Endothelial cell of umbilical vein (primary cell): ENCODE results near the gene NRF1. TPM values are rescaled to one million over a fixed set of nuclear protein-coding genes. Genes with fewer than 3 reads are reported as not detected.

Source experiments
- BruUV-seq: library from RNA; stranded (reverse); fragments of 400-500 nt; replicated peaks from 2 replicates; lab custom pipeline; 2021; lab: Mats Ljungman, UMichigan
- CTCF ChIA-PET: fragments of 300-600, 350-600 bp; sonication (Branson Sonifier 250); formaldehyde crosslinking; loops from one replicate; lab custom pipeline; 2021; ENCODE audit warnings: antibody characterized with exemption, inconsistent platforms; lab: Charles Lee
- POLR2A ChIA-PET: fragments of 300-600, 350-600 bp; sonication (Branson Sonifier 250); formaldehyde crosslinking; loops from one replicate; lab custom pipeline; 2021; ENCODE audit warnings: antibody characterized with exemption, inconsistent platforms; lab: Charles Lee
- DNase-seq: peaks from one replicate; pipeline ENCODE4 v3.0.0-alpha.2; 2011; ENCODE audit warnings: low read depth, low spot score
- FAIRE-seq: peaks from 2 replicates; lab custom pipeline; 2011; peaks lifted over from hg19 to GRCh38; lab: Jason Lieb, UNC
- H2AFZ ChIP-seq: 2 replicates; pipeline ENCODE4 v1.6.0; 2012; ENCODE audit warnings: low read depth, low read length, control low read depth, inconsistent platforms
- H3K27ac ChIP-seq: 2 replicates; pipeline ENCODE4 v1.5.1; 2011; ENCODE audit warnings: low read depth, mild to moderate bottlenecking, control low read depth, low read length, moderate library complexity; ENCODE audit not compliant: insufficient read depth
- H3K27me3 ChIP-seq, 2 experiments: 2 replicates each; pipeline versions ENCODE4 v1.6.0 to v1.6.1; 2011; ENCODE audit warnings: low read length in 2 of 2, mixed read lengths in 1 of 2; ENCODE audit not compliant: control insufficient read depth in 2 of 2, insufficient read depth in 2 of 2
- H3K36me3 ChIP-seq, 2 experiments: 2 replicates in 1 of 2; 3 replicates in 1 of 2; pipeline ENCODE4 v1.5.1; 2011; ENCODE audit warnings: low read length in 2 of 2, mild to moderate bottlenecking in 1 of 2, moderate library complexity in 1 of 2; ENCODE audit not compliant: control insufficient read depth in 2 of 2, insufficient read depth in 2 of 2; ENCODE audit errors: extremely low read depth in 1 of 2
- H3K4me1 ChIP-seq: 3 replicates; pipeline ENCODE4 v1.5.1; 2011; ENCODE audit warnings: mild to moderate bottlenecking, low read length; ENCODE audit not compliant: control insufficient read depth, insufficient read depth; ENCODE audit errors: extremely low read depth
- H3K4me2 ChIP-seq: 2 replicates; pipeline ENCODE4 v1.6.1; 2011; ENCODE audit warnings: low read length, control low read depth, mixed read lengths; ENCODE audit not compliant: insufficient read depth
- H3K4me3 ChIP-seq, 3 experiments: fragments of 200-600 bp in 1 of 3; sonication (generic), shearing (Covaris generic) in 1 of 3; replicated peaks in 1 of 3; 2 replicates each; pipeline ENCODE4 v1.5.1; 2011 to 2016; ENCODE audit warnings: control low read depth in 3 of 3, low read length in 3 of 3, mild to moderate bottlenecking in 2 of 3, inconsistent platforms in 1 of 3, low read depth in 1 of 3, moderate library complexity in 1 of 3; ENCODE audit not compliant: insufficient read depth in 1 of 3
- H3K79me2 ChIP-seq: 2 replicates; pipeline ENCODE4 v1.6.0; 2012; ENCODE audit warnings: low read length, inconsistent platforms; ENCODE audit not compliant: control insufficient read depth, insufficient read depth
- H3K9ac ChIP-seq: replicated peaks from 2 replicates; pipeline ENCODE3; 2011; ENCODE audit warnings: low read length, control low read depth; ENCODE audit not compliant: insufficient read depth; ENCODE audit errors: extremely low read depth
- H3K9me1 ChIP-seq: replicated peaks from 3 replicates; pipeline ENCODE4 v1.6.0; 2011; ENCODE audit warnings: mild to moderate bottlenecking, low read length; ENCODE audit not compliant: control insufficient read depth, insufficient read depth; ENCODE audit errors: extremely low read depth
- H3K9me3 ChIP-seq: replicated peaks from 2 replicates; pipeline ENCODE4 v1.5.1; 2012; ENCODE audit warnings: low read length, inconsistent platforms; ENCODE audit not compliant: control insufficient read depth, insufficient read depth
- H4K20me1 ChIP-seq: replicated peaks from 2 replicates; pipeline ENCODE3; 2011; ENCODE audit warnings: mild to moderate bottlenecking, low read length; ENCODE audit not compliant: control insufficient read depth, insufficient read depth; ENCODE audit errors: extremely low read depth
- EZH2 ChIP-seq: IDR thresholded peaks from 2 replicates; pipeline ENCODE4 v1.6.1; 2012; ENCODE audit warnings: borderline replicate concordance, low read depth, mild to moderate bottlenecking, moderate library complexity, low read length, inconsistent platforms; ENCODE audit not compliant: severe bottlenecking
- FOS ChIP-seq: IDR thresholded peaks from 2 replicates; pipeline ENCODE4 v1.6.1; 2011; ENCODE audit warnings: mild to moderate bottlenecking, low read length, moderate library complexity, borderline replicate concordance; ENCODE audit not compliant: insufficient read depth
- GATA2 ChIP-seq: IDR thresholded peaks from 2 replicates; pipeline ENCODE4 v1.7.0; 2011; ENCODE audit warnings: low read depth, mild to moderate bottlenecking, moderate library complexity, mixed read lengths, low read length; ENCODE audit not compliant: insufficient read length, insufficient read depth
- JUN ChIP-seq: IDR thresholded peaks from 2 replicates; pipeline ENCODE4 v1.6.1; 2011; ENCODE audit warnings: borderline replicate concordance, low read depth; ENCODE audit not compliant: insufficient read length, insufficient read depth
- MYC ChIP-seq: IDR thresholded peaks from one replicate; pipeline ENCODE4 v1.6.1; 2011; ENCODE audit warnings: mild to moderate bottlenecking, low read depth, low read length
- POLR2A ChIP-seq: IDR thresholded peaks from 2 replicates; pipeline ENCODE4 v1.6.1; 2012; ENCODE audit warnings: low read depth, mild to moderate bottlenecking, control low read depth, low read length
- POLR2AphosphoS5 ChIP-seq: IDR thresholded peaks from 2 replicates; pipeline ENCODE4 v1.6.1; 2012; ENCODE audit warnings: low read depth, mild to moderate bottlenecking, control low read depth, low read length, moderate library complexity; ENCODE audit not compliant: insufficient read depth
- dilution Hi-C: fragments of 300-500 bp; cut with MboI; formaldehyde crosslinking; loops from one replicate; pipeline ENCODE4 v1.15.0; 2019; ENCODE audit warnings: low sequenced_read_pairs; ENCODE audit not compliant: extremely low pct_ligation_motif_present
- intact Hi-C: fragments of 100-400 bp; cut with micrococcal nuclease; formaldehyde crosslinking; loops from one replicate; pipeline ENCODE4 v1.10.0; 2022
- polyA plus RNA-seq, 4 experiments: library from polyadenylated mRNA; depleted of rRNA in 3 of 4; stranded (reverse) in 3 of 4; unstranded in 1 of 4; fragments of >200 nt; gene quantifications; 2 replicates each; pipeline versions ENCODE4 v1.2.1 to v1.2.3, GENCODE V29; 2011 to 2012; ENCODE audit warnings: missing spikeins in 1 of 4
- total RNA-seq: library from RNA; stranded (reverse); gene quantifications from 2 replicates; pipeline ENCODE4 v1.2.3, GENCODE V29; 2021
- TF ChIP-seq, protein P1 (sequence below), 2 donors: IDR thresholded peaks; 1 replicate in 1 of 2; 2 replicates in 1 of 2; pipeline ENCODE4 v1.5.1; 2011; ENCODE audit warnings: low read length in 2 of 2, mild to moderate bottlenecking in 2 of 2, moderate library complexity in 2 of 2, control low read depth in 1 of 2, inconsistent platforms in 1 of 2, low read depth in 1 of 2; ENCODE audit not compliant: insufficient read depth in 1 of 2; ENCODE audit errors: extremely low read depth in 1 of 2
- TF ChIP-seq, protein P2 (sequence below): IDR thresholded peaks from 2 replicates; pipeline ENCODE4 v1.6.1; 2011; ENCODE audit not compliant: insufficient read depth, insufficient read length

NRF1 gene
- total and polyA plus RNA-seq, 2 donors (not counting 3 experiments of a cell fraction or from before 2014, with no cell fraction given): 14.6 to 20.3 TPM

DNA sequence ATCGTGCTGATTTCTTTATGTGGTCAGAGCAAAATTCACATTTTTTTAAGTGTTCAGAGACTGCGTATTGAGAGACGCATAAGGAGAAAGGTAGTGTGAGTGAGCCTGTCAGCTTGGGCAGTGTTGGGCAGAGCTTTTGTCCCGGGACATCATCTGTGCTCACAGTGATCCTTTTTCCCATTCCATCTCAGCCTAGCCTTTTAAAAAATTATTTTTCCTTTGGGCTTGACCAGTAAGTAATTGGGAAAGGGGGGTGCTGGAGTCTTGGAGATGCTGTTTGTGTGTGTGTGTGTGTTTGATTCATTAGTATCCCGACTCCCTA lies 1.5 kb downstream of the NRF1 start:
- Histone ChIP-seq H3K36me3 (no peaks in the 10 kb centered on the region), H3K27me3 (no peaks in the 10 kb centered on the region), H3K9me1 (no peaks in the 10 kb centered on the region), H3K27ac (no peak overlapping the region), H3K4me3 (peak overlapping the region in 1 of 3 experiments; percentile 84), H3K4me2 (peak overlapping the region; percentile 81), H3K9me3 (no peaks in the 10 kb centered on the region), H3K4me1 (peaks cover 13% of the 10 kb centered on the region), H3K9ac (peak overlapping the region; percentile 32), H2AFZ (no peak overlapping the region), H3K79me2 (peaks cover 72% of the 10 kb centered on the region), H4K20me1 (peaks cover 8% of the 10 kb centered on the region)
- TSS peak; percentile 43 for BruUV-seq
- TF ChIP-seq, protein P1, sequence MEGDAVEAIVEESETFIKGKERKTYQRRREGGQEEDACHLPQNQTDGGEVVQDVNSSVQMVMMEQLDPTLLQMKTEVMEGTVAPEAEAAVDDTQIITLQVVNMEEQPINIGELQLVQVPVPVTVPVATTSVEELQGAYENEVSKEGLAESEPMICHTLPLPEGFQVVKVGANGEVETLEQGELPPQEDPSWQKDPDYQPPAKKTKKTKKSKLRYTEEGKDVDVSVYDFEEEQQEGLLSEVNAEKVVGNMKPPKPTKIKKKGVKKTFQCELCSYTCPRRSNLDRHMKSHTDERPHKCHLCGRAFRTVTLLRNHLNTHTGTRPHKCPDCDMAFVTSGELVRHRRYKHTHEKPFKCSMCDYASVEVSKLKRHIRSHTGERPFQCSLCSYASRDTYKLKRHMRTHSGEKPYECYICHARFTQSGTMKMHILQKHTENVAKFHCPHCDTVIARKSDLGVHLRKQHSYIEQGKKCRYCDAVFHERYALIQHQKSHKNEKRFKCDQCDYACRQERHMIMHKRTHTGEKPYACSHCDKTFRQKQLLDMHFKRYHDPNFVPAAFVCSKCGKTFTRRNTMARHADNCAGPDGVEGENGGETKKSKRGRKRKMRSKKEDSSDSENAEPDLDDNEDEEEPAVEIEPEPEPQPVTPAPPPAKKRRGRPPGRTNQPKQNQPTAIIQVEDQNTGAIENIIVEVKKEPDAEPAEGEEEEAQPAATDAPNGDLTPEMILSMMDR (IDR thresholded peaks at IDR 0.05; ENCODE audit: extremely low read depth in 1 of 2, insufficient read depth in 1 of 2, low read depth in 1 of 2, low read length in 2 of 2): no peak
- no peak for TF ChIP-seq EZH2
- TF ChIP-seq POLR2AphosphoS5: no peak
- no peak for TF ChIP-seq GATA2
- TF ChIP-seq JUN: no peak
- TF ChIP-seq POLR2A: no peak
- TF ChIP-seq, protein P2, sequence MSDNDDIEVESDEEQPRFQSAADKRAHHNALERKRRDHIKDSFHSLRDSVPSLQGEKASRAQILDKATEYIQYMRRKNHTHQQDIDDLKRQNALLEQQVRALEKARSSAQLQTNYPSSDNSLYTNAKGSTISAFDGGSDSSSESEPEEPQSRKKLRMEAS: no peak
- no peak for TF ChIP-seq MYC
- no peak for TF ChIP-seq FOS
- DNase-seq (no peak), FAIRE-seq (no peak)
- intact Hi-C loops (loop anchor here (2.0 kb wide), 1 partner anchor 32 kb away; no protein-coding TSS in a partner anchor), dilution Hi-C loops (no loop called here)
- POLR2A ChIA-PET: interaction anchor here (0.7 to 1.0 kb wide), 2 partner anchors 35 to 397 kb away, joined by 3 to 8 read pairs; no protein-coding TSS in a partner anchor
- CTCF ChIA-PET: interaction anchor here (0.7 to 3.8 kb wide), 22 partner anchors 10 to 398 kb away, joined by 3 to 133 read pairs (median 4); no protein-coding TSS in a partner anchor
